Stimulated activated CD4-positive, alpha-beta T cell treated with anti-CD3 and anti-CD28 coated beads, Interleukin-4, amount 100 ng/mL, for 4 hours (primary cell): ENCODE results near the gene CEP162.
"Not testable (repeated sequence)": the region's sequence is repeated elsewhere in the genome, so short reads cannot be mapped to it uniquely, and the experiment has no call there.

Experiments used
- DNase-seq, 2 experiments: peaks; one replicate each; pipeline ENCODE4 v3.0.0-alpha.2; 2020

Gene CEP162

GRCh38 chr6:84086056-84086455 lies 141.4 kb downstream of the CEP162 start:
- no peak for DNase-seq

- not testable (repeated sequence) for DNase-seq
Observed at GRCh38 chr6:84084705-84085104, 142.7 kb downstream of the CEP162 start.

GRCh38 chr6:84082689-84083265 lies 144.7 kb downstream of the CEP162 start:
- DNase-seq = no peak

GRCh38 chr6:84081222-84081621 lies 146.2 kb downstream of the CEP162 start:
- DNase-seq = no peak

GRCh38 chr6:84078335-84078734 lies 149.1 kb downstream of the CEP162 start:
- no peak for DNase-seq

- no peak for DNase-seq
Observed at GRCh38 chr6:84077645-84078044, 149.8 kb downstream of the CEP162 start.

GRCh38 chr6:84074988-84075781 lies 152.3 kb downstream of the CEP162 start:
- DNase-seq = no peak
